NCI-H1417 treated with DMSO at 0.1 percent for 48 hours (cell line): Measurements from ENCODE around the gene ANKRD55.
"Not testable (repeated sequence)": the region's sequence is repeated elsewhere in the genome, so short reads cannot be mapped to it uniquely, and the experiment has no call there.

Experiments used
- DNase-seq: peaks from one replicate; lab custom pipeline; 2025; lab: John Stamatoyannopoulos, UW

Gene ANKRD55

DNA sequence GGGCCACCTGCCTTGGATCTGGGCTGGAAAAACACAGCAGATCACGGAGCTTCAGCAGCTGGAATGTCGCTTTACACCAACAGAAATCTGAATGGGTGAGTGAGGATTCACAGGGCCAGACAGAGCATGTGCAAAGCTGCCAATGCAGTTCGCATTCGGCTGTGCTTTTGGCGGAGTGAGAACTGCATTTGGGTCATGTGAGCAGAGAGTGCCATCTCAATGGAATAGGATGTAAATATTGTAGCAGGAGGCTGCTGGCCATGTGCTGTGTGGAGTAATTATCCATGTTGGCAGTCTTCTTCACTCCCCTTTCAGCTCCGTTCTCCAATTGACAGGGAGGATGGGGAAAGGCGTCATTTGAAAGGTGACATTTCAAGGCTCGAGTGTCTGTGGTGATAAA lies at the start of gene ANKRD55:
Gene ANKRD55 (minus strand): TSS at position 101 of the 400 bp plus-strand sequence. CDS start 417 bp downstream, outside the sequence.
- DNase-seq = peak; percentile 2

DNA sequence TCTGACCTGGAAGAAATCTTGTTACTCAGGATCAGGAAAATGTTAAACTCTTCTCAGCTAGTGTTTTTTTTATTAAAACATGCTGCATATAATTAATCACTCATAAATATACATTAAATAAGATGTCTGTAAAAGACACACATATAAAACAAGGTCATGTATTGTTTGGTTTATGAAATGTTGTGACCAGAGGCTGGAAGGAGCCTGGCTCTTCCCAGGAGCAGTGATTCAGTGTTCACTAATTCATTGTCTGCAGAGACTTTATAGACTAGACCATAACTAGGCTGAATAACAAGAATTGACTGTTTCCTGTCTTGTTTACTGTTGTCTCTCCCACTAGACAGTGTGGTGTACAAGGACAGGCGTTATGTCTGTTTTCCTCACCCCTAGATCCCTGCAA lies 49.1 kb upstream of the ANKRD55 start:
- no peak for DNase-seq

DNA sequence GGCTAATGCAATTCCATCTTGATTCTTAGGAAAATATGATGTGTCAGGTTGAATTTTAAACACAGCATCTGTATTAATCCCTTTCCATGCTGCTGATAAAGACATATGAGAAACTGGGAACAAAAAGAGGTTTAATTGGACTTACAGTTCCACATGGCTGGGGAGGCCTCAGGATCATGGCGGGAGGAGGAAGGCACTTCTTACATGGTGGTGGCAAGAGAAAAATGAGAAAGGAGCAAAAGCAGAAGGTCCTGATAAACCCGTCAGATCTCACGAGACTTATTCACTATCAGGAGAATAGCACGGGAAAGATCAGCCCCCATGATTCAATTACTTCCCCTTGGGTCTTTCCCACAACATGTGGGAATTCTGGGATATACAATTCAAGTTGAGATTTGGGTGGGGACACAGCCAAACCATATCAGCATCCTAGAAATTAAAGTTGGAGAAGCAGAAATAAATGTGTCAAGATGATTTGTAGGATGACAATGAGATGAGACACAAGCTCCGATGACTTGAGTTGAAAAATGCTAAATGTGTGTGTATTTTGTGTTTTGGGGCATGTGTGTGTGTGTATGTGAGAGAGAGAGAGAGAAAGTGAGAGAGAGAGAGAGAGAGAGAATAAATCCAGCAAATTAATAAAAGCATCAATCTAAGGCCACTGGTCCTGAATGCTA lies 48.5 kb upstream of the ANKRD55 start:
- no peak for DNase-seq

DNA sequence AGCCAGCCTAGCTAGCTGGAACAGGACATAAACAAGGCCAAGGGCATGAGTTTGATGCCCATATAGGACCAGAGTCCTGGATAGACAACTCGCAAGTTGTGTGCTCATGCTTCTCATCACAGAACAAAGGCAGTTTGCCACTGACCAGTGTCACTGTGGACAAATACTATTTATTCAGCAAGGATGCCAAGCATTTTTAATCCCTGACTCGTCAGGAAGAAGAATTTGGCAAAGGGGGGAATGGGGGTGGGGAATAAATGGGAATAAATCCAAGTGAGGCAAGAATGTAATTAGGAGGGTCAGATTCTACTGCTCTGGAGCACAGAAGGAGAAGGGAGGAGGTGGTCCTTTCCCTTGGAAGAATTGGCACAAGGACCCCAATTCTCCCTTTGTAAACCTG lies 46.8 kb upstream of the ANKRD55 start:
- no peak for DNase-seq

DNA sequence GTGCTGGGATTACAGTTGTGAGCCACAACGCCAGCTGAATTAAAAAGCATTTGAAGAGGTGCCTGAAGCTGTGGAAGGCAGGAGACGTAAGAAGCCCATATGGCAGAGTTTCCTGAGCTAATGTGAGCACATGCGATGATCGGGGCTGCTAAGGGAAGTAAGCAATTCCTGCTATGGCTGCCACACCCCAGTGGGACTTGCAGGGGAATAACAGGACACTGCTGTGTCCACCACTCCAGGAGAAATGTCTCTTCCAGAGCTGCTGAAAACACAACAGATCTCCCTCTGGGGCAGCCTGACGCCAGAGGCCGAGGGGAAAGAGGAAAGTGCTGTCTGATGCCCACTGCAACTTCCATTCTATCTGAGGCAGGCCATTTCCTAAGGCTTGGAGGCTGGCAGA lies 46.2 kb upstream of the ANKRD55 start:
- no peak for DNase-seq

DNA sequence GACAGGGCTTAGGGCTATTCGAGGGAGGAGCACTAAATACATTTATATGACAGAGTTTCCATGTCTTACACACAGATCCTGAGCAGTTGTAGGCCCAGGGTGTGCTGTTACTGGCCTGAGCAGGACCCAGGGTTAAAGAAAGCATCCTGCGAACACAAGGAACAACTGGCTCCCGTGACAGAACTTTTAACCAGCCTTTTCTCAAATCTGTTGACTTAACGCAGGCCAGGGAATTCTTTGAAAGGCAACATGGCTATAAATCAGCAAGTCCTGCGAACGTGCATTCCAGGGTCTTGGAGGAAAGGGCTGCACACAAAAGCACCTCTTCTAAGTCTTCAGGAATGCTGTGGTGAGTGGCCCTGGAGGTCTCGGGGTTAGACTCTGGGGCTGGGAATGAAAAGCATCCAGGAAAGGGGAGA lies 45.2 kb upstream of the ANKRD55 start:
- DNase-seq = no peak

DNA sequence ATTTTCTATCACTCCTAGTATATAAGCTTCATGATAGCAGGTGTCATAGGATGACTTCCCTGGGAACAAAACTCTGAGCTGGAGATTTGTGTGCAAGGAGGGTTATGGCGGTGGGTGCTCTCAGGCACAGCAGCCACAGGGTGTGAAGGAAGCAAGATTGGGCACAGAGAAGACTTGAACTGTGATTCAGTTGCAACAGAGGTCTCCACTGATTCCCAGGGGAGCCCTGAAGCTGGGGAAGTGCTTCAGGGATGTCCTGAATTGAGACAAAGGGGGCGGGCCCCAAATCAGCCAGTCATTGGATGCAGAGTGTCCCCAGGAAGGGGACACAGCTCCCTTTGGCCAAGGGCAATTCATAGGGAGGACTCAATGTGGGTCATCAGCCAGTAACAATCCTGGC lies 44.4 kb upstream of the ANKRD55 start:
- no peak for DNase-seq

DNA sequence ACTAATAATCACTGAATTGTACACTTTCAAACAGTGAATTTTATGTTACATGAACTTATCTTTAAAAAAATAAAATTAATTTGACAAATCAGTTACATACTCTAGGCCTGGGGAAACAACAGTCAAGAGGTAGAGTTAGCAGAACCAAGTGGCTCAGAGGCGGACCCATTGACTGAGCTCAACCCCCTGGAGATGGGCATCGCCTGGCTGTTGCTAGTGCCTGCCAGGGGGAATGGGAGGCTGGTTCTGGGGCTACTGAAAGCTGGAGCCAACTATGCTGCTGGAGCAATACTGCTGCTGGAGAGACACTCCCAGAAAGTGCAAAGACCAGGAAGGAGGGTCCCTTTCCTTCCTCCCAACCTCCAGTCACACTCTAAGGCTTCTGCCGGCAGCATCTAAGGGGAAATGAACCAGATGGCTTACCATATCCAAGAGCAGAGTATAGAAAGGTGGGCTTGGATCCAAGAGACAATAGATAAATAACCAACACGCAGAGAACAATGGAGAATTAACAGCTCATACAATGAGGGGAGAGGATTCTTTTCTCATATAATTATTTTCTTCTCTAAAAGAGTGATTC lies 40.3 kb upstream of the ANKRD55 start:
- DNase-seq = no peak

DNA sequence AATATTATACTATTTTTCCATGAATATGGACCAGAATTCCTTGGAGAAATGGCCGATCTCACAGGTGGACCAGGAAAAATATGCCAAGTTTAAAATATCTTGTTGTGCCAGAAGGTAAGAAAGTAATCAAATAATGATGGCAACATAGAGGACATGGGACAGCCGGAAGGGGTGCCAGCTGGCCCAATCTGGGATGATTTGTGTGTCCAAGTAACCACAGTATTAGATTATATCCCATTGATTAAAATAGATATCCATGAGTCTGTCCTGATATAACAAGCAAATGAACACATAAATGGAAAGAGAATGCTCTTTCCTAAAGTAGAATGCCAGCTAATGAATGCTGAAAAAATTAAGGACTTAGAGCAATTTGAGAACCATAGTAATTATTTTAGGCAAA lies 39.6 kb upstream of the ANKRD55 start:
- no peak for DNase-seq

DNA sequence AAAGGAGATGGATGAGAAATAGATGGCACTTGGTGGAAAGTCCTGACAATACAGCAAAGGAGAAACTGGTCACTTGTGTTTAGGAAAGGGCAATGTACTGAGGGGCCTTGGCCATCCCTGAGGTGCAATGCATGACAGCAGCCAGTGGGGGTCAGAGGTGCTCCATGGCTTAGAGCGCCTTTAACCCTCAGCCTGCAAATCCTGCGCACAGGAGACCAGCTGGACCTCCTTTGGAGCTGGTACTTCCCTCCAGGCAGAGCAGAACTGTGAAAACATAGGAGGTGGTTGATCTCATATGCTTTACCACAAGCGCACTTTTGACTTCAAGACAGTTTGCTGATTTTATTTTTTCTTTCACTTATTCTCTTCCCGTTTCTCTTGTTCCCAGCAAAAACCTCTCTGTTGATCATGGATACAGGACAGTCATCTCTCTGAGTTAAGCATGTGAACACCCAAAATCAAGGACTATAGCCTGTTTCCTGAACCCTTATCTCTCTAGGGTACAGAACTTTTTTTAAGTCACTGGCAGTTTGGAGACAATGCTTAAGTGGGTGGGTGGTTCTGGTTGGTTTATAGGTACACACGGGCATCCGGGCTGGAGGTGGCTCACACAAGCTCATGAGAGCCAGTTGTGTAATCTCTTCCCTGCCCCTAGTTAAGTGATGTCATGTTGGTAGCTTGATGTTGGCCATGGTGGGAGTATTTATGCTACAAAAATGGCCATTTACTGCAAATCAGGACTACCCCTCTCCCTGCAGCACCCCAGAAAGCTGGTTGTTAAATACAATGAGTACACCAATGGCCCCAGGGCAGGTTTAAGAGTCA lies 37.6 kb upstream of the ANKRD55 start:
- no peak for DNase-seq

DNA sequence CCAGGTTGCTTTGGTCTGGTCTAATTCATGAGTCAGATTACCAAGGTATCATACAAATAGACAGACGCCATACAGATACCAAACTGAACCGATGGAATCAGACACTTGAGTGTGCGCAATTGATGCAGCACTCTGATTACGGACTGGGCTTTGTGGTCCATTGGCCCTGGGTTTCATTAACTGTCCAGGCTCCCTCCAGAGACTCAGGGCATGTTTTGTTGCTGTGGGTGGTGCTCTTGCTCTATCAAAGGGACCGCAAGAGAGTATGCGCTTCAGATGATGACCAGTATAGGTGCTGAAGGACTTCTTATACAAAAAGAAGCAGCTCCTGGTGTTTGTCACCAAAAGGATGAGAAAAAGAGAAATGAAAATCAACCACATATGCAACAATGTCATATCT lies 36.9 kb upstream of the ANKRD55 start:
- DNase-seq = no peak

DNA sequence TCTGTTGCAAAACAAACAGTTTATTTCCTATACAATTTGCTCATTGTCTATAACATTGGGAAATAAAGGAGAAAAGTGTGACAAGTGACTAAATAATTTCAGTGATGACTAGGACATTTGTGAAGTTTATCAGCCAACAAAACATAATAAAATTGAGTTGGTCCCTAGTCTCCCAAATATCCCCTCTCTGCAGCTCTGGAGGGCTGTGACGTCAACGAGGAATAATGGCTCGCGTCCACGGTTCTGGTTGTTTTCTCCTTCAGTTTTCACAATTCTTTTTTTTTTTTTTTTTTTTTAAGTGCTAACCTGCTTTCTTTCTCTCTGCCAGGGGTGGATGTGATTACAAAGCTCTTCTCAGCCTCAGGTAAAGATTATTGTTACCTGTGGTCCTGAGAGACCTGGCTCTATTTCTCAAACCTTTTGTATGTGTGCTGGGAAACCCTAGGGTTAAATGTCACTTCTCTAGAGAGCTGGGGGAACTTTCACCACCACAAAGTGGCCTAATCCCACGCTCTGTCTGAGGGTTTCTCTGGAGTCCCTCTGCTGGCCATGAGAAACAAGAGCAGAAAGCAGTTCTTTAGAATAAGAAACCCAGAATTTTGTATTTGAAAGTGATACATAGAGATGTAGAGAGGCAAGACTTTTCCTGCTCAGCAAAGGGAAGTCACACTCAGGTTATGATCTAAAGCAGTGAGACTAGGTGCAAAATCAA lies 36.2 kb upstream of the ANKRD55 start:
- DNase-seq = no peak

DNA sequence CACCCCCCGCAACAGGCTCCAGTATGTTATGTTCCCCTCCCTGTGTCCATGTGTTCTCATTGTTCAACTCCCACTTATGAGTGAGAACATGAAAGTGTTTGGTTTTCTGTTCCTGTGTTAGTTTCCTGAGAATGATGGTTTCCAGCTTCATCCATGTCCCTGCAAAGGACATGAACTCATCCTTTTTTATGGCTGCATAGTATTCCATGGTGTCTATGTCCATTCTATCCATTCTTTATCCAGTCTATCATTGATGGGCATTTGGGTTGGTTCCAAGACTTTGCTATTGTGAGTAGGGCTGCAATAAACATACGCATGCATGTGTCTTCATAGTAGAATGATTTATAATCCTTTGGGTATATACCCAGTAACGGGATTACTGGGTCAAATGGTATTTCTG lies 35.6 kb upstream of the ANKRD55 start:
- DNase-seq = not testable (repeated sequence)

DNA sequence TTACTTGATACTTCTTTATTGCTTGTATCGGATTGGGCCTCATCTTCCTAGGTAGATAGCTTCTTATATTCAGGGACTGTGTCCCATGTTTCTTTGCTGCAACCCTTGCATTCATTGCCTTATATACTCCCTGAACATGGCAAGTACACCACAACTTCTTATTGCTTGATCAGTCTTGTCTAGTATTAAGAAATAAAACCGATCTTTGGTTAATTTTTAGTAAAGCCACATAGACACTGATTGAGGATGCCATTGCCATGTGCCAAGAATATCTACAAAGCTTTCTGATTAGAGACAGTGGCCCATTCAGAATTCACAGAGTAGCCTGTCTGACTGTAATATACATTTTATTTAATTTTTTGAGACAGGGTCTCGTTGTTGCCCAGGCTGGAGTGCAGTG lies 34.7 kb upstream of the ANKRD55 start:
- no peak for DNase-seq

DNA sequence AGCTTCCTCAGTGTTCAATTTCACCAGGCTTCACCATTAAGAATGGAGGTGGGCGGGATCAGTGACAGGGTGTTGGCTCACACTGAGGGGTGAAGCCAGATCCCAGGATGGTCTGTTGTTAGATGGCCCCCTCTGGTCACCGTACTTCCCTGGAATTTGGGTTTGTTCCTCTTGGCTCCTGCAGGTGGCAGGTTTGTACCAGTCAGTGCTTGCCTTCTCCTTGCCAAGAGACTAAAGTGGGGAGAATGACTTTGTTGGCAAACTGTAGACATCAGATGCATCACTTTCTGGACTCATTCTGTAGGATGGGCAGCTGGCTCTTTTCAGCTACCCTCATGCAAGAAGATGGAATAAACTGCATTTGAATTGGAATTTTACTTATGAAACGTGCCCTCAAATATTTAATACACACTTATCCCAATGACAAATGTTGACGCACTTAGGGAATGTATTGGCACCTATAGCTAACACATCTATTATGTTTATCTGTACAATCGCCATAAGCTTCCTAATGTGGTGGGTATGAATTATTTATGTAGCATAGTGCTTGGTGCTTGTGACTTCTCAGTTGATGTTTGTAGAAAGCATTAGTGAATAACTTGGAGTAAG lies 31.4 kb upstream of the ANKRD55 start:
- no peak for DNase-seq

DNA sequence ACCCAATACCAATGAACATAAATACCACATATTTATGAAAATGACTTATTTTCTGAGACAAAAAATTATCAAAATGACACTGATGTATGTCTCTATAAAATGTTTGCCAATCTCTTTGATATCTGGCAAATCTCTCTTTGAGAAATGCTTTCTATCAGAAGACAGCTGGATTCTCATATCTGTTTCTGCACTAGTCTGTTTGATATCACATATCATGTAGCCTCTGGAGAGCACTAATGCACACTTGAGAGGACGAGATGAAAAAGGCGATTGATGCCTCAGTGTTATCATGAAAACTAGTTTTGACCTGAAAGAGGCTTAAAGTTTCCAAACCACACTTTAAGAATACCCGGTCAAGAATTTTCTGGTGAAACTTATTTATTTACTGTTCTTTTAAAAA lies 29.1 kb upstream of the ANKRD55 start:
- DNase-seq = no peak

DNA sequence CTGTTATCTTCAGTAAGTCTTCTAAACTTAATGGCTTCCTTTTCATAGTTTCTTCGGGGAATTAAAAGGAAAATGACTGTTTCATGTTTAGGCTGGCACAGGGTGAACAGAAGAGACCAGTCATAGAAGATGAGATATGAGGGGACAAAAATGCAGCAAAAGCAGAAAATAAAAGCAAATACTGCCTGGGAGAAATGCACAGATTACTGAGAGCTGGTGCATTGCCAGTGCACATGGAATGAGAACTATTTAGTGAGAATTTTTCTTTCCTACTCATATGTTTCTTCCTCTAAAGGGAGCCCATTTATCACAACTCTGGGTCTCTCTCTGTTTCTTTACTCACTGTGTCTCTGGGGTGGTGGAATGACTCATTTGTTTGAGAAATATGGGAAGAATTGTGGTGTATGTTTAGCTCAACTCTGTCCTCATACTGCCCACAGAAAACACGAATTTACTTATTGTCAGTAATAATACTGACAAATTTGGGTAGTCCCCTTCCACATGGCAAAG lies 25.9 kb upstream of the ANKRD55 start:
- DNase-seq = no peak

DNA sequence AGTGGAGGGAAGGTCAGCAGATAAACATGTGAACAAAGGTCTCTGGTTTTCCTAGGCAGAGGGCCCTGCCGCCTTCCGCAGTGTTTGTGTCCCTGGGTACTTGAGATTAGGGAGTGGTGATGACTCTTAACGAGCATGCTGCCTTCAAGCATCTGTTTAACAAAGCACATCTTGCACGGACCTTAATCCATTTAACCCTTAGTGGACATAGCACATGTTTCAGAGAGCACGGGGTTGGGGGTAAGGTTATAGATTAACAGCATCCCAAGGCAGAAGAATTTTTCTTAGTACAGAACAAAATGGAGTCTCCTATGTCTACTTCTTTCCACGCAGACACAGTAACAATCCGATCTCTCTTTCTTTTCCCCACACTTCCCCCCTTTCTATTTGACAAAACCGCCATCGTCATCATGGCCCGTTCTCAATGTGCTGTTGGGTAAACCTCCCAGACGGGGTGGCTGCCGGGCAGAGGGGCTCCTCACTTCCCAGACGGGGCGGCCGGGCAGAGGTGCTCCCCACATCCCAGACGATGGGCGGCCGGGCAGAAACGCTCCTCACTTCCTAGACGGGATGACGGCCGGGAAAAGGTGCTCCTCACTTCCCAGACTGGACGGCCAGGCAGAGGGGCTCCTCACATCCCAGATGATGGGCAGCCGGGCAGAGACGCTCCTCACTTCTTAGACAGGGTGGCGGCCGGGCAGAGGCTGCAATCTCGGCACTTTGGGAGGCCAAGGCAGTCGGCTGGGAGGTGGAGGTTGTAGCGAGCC lies 24.8 kb upstream of the ANKRD55 start:
- DNase-seq = not testable (repeated sequence)

DNA sequence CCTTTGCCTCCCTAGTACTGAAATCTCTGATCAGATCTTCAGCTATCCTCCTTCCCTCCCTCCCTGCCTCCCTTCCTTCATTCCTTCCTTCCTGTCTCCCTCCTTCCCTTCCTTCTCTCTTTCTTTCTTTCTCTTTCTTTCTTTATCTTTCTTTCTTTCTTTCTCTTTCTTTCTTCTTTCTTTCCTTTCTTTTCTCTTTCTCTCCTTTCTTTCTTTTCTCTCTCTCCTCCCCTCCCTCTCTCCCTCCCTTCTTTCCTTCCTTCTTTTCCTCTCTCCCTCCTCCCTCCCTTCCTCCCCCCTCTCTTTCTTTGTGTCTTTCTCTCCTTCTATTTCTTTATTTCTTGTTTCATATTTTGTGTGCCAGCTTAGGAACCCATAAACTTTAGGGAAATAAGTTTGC lies 23.9 kb upstream of the ANKRD55 start:
- no peak for DNase-seq

DNA sequence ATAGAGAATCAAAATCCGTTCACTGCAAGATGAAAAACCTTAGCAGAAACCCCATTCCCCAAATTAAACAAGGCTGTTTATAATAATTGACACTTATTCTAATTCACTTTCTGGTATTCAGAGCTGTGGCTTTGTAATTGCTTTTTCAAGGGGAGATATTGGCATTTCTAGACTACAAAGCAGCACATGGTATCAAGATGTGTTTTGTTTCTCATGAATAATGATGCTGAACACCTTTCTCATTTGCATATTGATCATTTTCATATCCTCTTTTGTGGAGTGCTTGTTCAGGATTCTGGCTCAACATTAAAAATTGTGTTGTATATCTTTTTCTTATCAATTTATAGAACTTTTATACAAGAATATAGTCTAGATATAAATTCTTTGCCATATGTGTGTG lies 22.4 kb upstream of the ANKRD55 start:
- DNase-seq = no peak

DNA sequence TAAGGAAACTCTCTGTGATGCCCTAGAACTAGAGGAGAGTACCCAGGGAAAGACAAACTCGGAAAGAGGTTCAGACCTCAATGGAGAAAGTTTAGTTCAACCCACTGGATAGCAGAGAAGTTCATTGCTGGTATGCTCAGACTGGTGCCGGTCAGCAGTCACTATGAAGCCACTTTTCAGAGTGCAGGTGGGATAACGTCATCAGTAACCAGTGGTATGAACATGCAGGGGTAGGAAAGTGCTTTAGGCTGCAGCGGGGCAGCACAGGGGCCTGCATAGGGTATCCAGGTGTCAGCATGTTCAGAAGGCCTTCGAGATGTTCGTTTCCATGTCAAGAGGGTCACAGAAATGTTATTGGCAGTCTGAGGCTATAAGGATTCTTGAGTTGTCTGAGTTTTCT lies 20.8 kb upstream of the ANKRD55 start:
- DNase-seq = no peak
